Fibroblast of lung (primary cell): Measurements from ENCODE around the gene GALNT18. TPM values are rescaled to one million over a fixed set of nuclear protein-coding genes. Genes with fewer than 3 reads are reported as not detected.

ENCODE experiments used
- DNase-seq, 2 donors: peaks; one replicate each; pipeline versions ENCODE4 v3.0.0 to v3.0.0-alpha.2; 2010; ENCODE audit warnings: low read depth in 2 of 2
- H2AFZ ChIP-seq: 2 replicates; pipeline ENCODE4 v1.5.1; 2012; ENCODE audit warnings: low read length, control low read depth, inconsistent platforms
- H3K27ac ChIP-seq: 2 replicates; pipeline ENCODE4 v1.5.1; 2011; ENCODE audit warnings: low read length, control low read depth; ENCODE audit not compliant: insufficient read depth
- H3K27me3 ChIP-seq: 2 replicates; pipeline ENCODE4 v1.5.1; 2011; ENCODE audit warnings: mild to moderate bottlenecking, low read length; ENCODE audit not compliant: control insufficient read depth, insufficient read depth
- H3K36me3 ChIP-seq: 2 replicates; pipeline ENCODE4 v1.5.1; 2011; ENCODE audit warnings: low read length; ENCODE audit not compliant: control insufficient read depth, insufficient read depth
- H3K4me1 ChIP-seq: 2 replicates; pipeline ENCODE4 v1.5.1; 2011; ENCODE audit warnings: low read length; ENCODE audit not compliant: control insufficient read depth, insufficient read depth; ENCODE audit errors: extremely low read depth
- H3K4me2 ChIP-seq: 2 replicates; pipeline ENCODE4 v1.5.1; 2011; ENCODE audit warnings: low read length, control low read depth; ENCODE audit not compliant: insufficient read depth; ENCODE audit errors: extremely low read depth
- H3K4me3 ChIP-seq, 4 experiments: fragments of 200-600 bp in 1 of 4; sonication (generic) in 1 of 4; replicated peaks in 1 of 4; 2 replicates each; pipeline ENCODE4 v1.5.1; 2011 to 2016; ENCODE audit warnings: low read length in 4 of 4, low read depth in 3 of 4, mild to moderate bottlenecking in 3 of 4, control low read depth in 2 of 4, inconsistent platforms in 1 of 4, mixed read lengths in 1 of 4; ENCODE audit not compliant: insufficient read depth in 1 of 4; ENCODE audit errors: control extremely low read depth in 1 of 4
- H3K79me2 ChIP-seq: 2 replicates; pipeline ENCODE4 v1.5.1; 2012; ENCODE audit warnings: mild to moderate bottlenecking, low read length, inconsistent platforms; ENCODE audit not compliant: control insufficient read depth, insufficient read depth
- H3K9ac ChIP-seq: 2 replicates; pipeline ENCODE4 v1.5.1; 2011; ENCODE audit warnings: mild to moderate bottlenecking, low read length, control low read depth; ENCODE audit not compliant: insufficient read depth
- H3K9me3 ChIP-seq: 2 replicates; pipeline ENCODE4 v1.5.1; 2012; ENCODE audit warnings: low read depth, low read length; ENCODE audit not compliant: control insufficient read depth, insufficient read depth
- H4K20me1 ChIP-seq: 2 replicates; pipeline ENCODE4 v1.5.1; 2011; ENCODE audit warnings: low read length; ENCODE audit not compliant: control insufficient read depth, insufficient read depth; ENCODE audit errors: extremely low read depth
- CTCF ChIP-seq, 2 donors: IDR thresholded peaks in 1 of 2; conservative IDR thresholded peaks in 1 of 2; 1 replicate in 1 of 2; 2 replicates in 1 of 2; pipeline ENCODE4 v1.5.1; 2011 to 2012; ENCODE audit warnings: low read length in 2 of 2, control low read depth in 1 of 2, inconsistent platforms in 1 of 2, low read depth in 1 of 2, mild to moderate bottlenecking in 1 of 2
- EZH2 ChIP-seq: IDR thresholded peaks from 2 replicates; pipeline ENCODE4 v1.5.1; 2012; ENCODE audit warnings: low read length, control low read depth, mild to moderate bottlenecking; ENCODE audit errors: missing control alignments
- polyA plus RNA-seq, 2 donors: library from polyadenylated mRNA; depleted of rRNA in 1 of 2; stranded (reverse) in 1 of 2; unstranded in 1 of 2; fragments of >200 nt; gene quantifications; 2 replicates each; pipeline ENCODE4 v1.2.1, GENCODE V29; 2011 to 2012; ENCODE audit warnings: missing spikeins in 1 of 2
- total RNA-seq: library from RNA; depleted of rRNA; stranded (reverse); fragments of >200 nt; gene quantifications from 2 replicates; pipeline ENCODE4 v1.2.1, GENCODE V29; 2014

GALNT18 gene
- total and polyA plus RNA-seq, 2 donors (not counting 1 experiment from before 2014, with no cell fraction given): 0.50 to 19.3 TPM

GRCh38 chr11:11279956-11280689 is 341.7 kb downstream of the GALNT18 start:
- no peaks in the 10 kb centered on the region for H3K36me3 ChIP-seq
- H3K79me2 ChIP-seq: no peaks in the 10 kb centered on the region
- H3K9ac ChIP-seq: no peak overlapping the region
- H3K27me3 ChIP-seq: no peaks in the 10 kb centered on the region
- peak; percentile 18 to 42 for DNase-seq
- H3K4me1 ChIP-seq: no peaks in the 10 kb centered on the region
- no peaks in the 10 kb centered on the region for H4K20me1 ChIP-seq
- H3K4me2 ChIP-seq: peak overlapping the region; percentile 23
- H3K4me3 ChIP-seq: no peak overlapping the region
- H2AFZ ChIP-seq: peak overlapping the region; percentile 19
- H3K9me3 ChIP-seq: no peaks in the 10 kb centered on the region
- H3K27ac ChIP-seq: no peak overlapping the region
- TF ChIP-seq CTCF (conservative IDR thresholded peaks at IDR 0.05 in 1 of 2, IDR thresholded peaks at IDR 0.05 in 1 of 2; ENCODE audit: low read depth in 1 of 2, low read length in 2 of 2) (no peak), EZH2 (no peak)

GRCh38 chr11:11272254-11272653 is 349.6 kb downstream of the GALNT18 start:
- no peak overlapping the region for H3K4me2 ChIP-seq
- H3K36me3 ChIP-seq: no peaks in the 10 kb centered on the region
- H3K79me2 ChIP-seq: no peaks in the 10 kb centered on the region
- H3K27me3 ChIP-seq: no peaks in the 10 kb centered on the region
- no peak for TF ChIP-seq EZH2
- no peak for TF ChIP-seq CTCF (conservative IDR thresholded peaks at IDR 0.05 in 1 of 2, IDR thresholded peaks at IDR 0.05 in 1 of 2; ENCODE audit: low read depth in 1 of 2, low read length in 2 of 2)
- no peak overlapping the region for H3K9ac ChIP-seq
- H3K4me3 ChIP-seq: no peak overlapping the region
- H4K20me1 ChIP-seq: no peaks in the 10 kb centered on the region
- no peak for DNase-seq
- no peak overlapping the region for H2AFZ ChIP-seq
- H3K4me1 ChIP-seq: no peaks in the 10 kb centered on the region
- no peak overlapping the region for H3K27ac ChIP-seq
- H3K9me3 ChIP-seq: no peaks in the 10 kb centered on the region

GRCh38 chr11:11270236-11270775 is 351.5 kb downstream of the GALNT18 start:
- no peaks in the 10 kb centered on the region for H3K79me2 ChIP-seq
- H3K27me3 ChIP-seq: peaks cover 2% of the 10 kb centered on the region
- TF ChIP-seq CTCF (conservative IDR thresholded peaks at IDR 0.05 in 1 of 2, IDR thresholded peaks at IDR 0.05 in 1 of 2; ENCODE audit: low read depth in 1 of 2, low read length in 2 of 2): no peak
- no peak for TF ChIP-seq EZH2
- no peaks in the 10 kb centered on the region for H3K4me1 ChIP-seq
- no peaks in the 10 kb centered on the region for H3K9me3 ChIP-seq
- H3K36me3 ChIP-seq: no peaks in the 10 kb centered on the region
- no peak overlapping the region for H3K27ac ChIP-seq
- no peak for DNase-seq
- H2AFZ ChIP-seq: no peak overlapping the region
- no peaks in the 10 kb centered on the region for H4K20me1 ChIP-seq
- no peak overlapping the region for H3K9ac ChIP-seq
- no peak overlapping the region for H3K4me3 ChIP-seq
- no peak overlapping the region for H3K4me2 ChIP-seq
